HG02642 (cell line): ENCODE results near the gene FAF1.

Source experiments
- ATAC-seq: cut with Tn5 transposase; IDR thresholded peaks from one replicate; pipeline ENCODE4 v1.9.1; 2021; ENCODE audit warnings: mild to moderate bottlenecking; ENCODE audit not compliant: unreplicated experiment, poor library complexity

FAF1 gene

GRCh38 chr1:50978852-50979781, 19.1 kb upstream of the FAF1 start:
- no peak for ATAC-seq

GRCh38 chr1:50978144-50978851, 18.2 kb upstream of the FAF1 start:
- peak; percentile 59 for ATAC-seq

- ATAC-seq: peak; percentile 54
These were observed 17.6 kb upstream of the FAF1 start for GRCh38 chr1:50977575-50978143.

GRCh38 chr1:50976890-50977574, 17.0 kb upstream of the FAF1 start:
- ATAC-seq: peak; percentile 58

- ATAC-seq: no peak
These were observed 16.2 kb upstream of the FAF1 start for GRCh38 chr1:50976111-50976889.

- no peak for ATAC-seq
These were observed 15.4 kb upstream of the FAF1 start for GRCh38 chr1:50975436-50975835.

- ATAC-seq: no peak
These were observed 14.5 kb upstream of the FAF1 start for GRCh38 chr1:50974618-50974935.

GRCh38 chr1:50973875-50974617, 14.0 kb upstream of the FAF1 start:
- no peak for ATAC-seq

GRCh38 chr1:50973255-50973654, 13.2 kb upstream of the FAF1 start:
- ATAC-seq: no peak

- ATAC-seq: no peak
These were observed 12.7 kb upstream of the FAF1 start for GRCh38 chr1:50972766-50973165.

GRCh38 chr1:50971748-50972305, 11.8 kb upstream of the FAF1 start:
- no peak for ATAC-seq

- no peak for ATAC-seq
These were observed 11.0 kb upstream of the FAF1 start for GRCh38 chr1:50970931-50971582.

- ATAC-seq: no peak
These were observed 10.4 kb upstream of the FAF1 start for GRCh38 chr1:50970509-50970887.

GRCh38 chr1:50969611-50970508, 9.8 kb upstream of the FAF1 start, which contains the start of gene CDKN2C:
Gene CDKN2C (plus strand): TSS chr1:50970245. CDS start chr1:50970369, 124 bp downstream.
- peak; percentile 30 for ATAC-seq

GRCh38 chr1:50968821-50969610, 8.9 kb upstream of the FAF1 start:
- ATAC-seq: peak; percentile 25

- peak; percentile 67 for ATAC-seq
These were observed 8.2 kb upstream of the FAF1 start for GRCh38 chr1:50968158-50968820.
